Measurements from ENCODE around the gene GPATCH3. TPM values are rescaled to one million over a fixed set of nuclear protein-coding genes. Genes with fewer than 3 reads are reported as not detected.
"Not testable (repeated sequence)": the region's sequence is repeated elsewhere in the genome, so short reads cannot be mapped to it uniquely, and the experiment has no call there.

GPATCH3 gene
- polyA plus RNA-seq (ENCODE audit: insufficient read length in 4 of 4): 10 to 100 TPM; 12.0 to 17.0 (median 14.7) TPM

- peak; percentile 88 to 91 (median 89) for DNase-seq (ENCODE audit: low read depth in 4 of 4, low spot score in 3 of 4)
Observed at GRCh38 chr1:26900001-26900814, at the start of gene GPATCH3. Gene GPATCH3 (minus strand): TSS chr1:26900467. CDS start chr1:26900442, 25 bp downstream.

- DNase-seq (ENCODE audit: low read depth in 4 of 4, low spot score in 3 of 4): no peak
Observed at GRCh38 chr1:26949926-26950319, 49.7 kb upstream of the GPATCH3 start.

- no peak for DNase-seq (ENCODE audit: low read depth in 4 of 4, low spot score in 3 of 4)
Observed at GRCh38 chr1:26949266-26949925, 49.1 kb upstream of the GPATCH3 start.

- DNase-seq (ENCODE audit: low read depth in 4 of 4, low spot score in 3 of 4): not testable (repeated sequence)
Observed at GRCh38 chr1:26948725-26949057, 48.4 kb upstream of the GPATCH3 start.

GRCh38 chr1:26946270-26946669 lies 46.0 kb upstream of the GPATCH3 start:
- DNase-seq (ENCODE audit: low read depth in 4 of 4, low spot score in 3 of 4): no peak

- DNase-seq (ENCODE audit: low read depth in 4 of 4, low spot score in 3 of 4): no peak
Observed at GRCh38 chr1:26945728-26946127, 45.5 kb upstream of the GPATCH3 start.

GRCh38 chr1:26945138-26945537 lies 44.9 kb upstream of the GPATCH3 start:
- no peak for DNase-seq (ENCODE audit: low read depth in 4 of 4, low spot score in 3 of 4)

- no peak for DNase-seq (ENCODE audit: low read depth in 4 of 4, low spot score in 3 of 4)
Observed at GRCh38 chr1:26942656-26943055, 42.4 kb upstream of the GPATCH3 start.

GRCh38 chr1:26941311-26941710 lies 41.0 kb upstream of the GPATCH3 start:
- no peak for DNase-seq (ENCODE audit: low read depth in 4 of 4, low spot score in 3 of 4)

- no peak for DNase-seq (ENCODE audit: low read depth in 4 of 4, low spot score in 3 of 4)
Observed at GRCh38 chr1:26938659-26939025, 38.4 kb upstream of the GPATCH3 start.

- no peak for DNase-seq (ENCODE audit: low read depth in 4 of 4, low spot score in 3 of 4)
Observed at GRCh38 chr1:26938004-26938658, 37.9 kb upstream of the GPATCH3 start.

- DNase-seq (ENCODE audit: low read depth in 4 of 4, low spot score in 3 of 4): no peak
Observed at GRCh38 chr1:26936823-26937222, 36.6 kb upstream of the GPATCH3 start.

- no peak for DNase-seq (ENCODE audit: low read depth in 4 of 4, low spot score in 3 of 4)
Observed at GRCh38 chr1:26932531-26932930, 32.3 kb upstream of the GPATCH3 start.

GRCh38 chr1:26923711-26924110 lies 23.4 kb upstream of the GPATCH3 start:
- no peak for DNase-seq (ENCODE audit: low read depth in 4 of 4, low spot score in 3 of 4)

- DNase-seq (ENCODE audit: low read depth in 4 of 4, low spot score in 3 of 4): no peak
Observed at GRCh38 chr1:26922901-26923300, 22.6 kb upstream of the GPATCH3 start.

- no peak for DNase-seq (ENCODE audit: low read depth in 4 of 4, low spot score in 3 of 4)
Observed at GRCh38 chr1:26922431-26922729, 22.1 kb upstream of the GPATCH3 start.

- DNase-seq (ENCODE audit: low read depth in 4 of 4, low spot score in 3 of 4): peak; percentile 88 to 93 (median 93)
Observed at GRCh38 chr1:26921540-26922430, 21.5 kb upstream of the GPATCH3 start, which contains the start of gene NUDC. Gene NUDC (plus strand): TSS chr1:26921743. CDS start chr1:26921849, 106 bp downstream.

GRCh38 chr1:26921126-26921539 lies 20.9 kb upstream of the GPATCH3 start:
- DNase-seq (ENCODE audit: low read depth in 4 of 4, low spot score in 3 of 4): no peak

GRCh38 chr1:26915204-26915842 lies 15.1 kb upstream of the GPATCH3 start:
- no peak for DNase-seq (ENCODE audit: low read depth in 4 of 4, low spot score in 3 of 4)
